ENCODE data around the gene RNF38. TPM values are rescaled to one million over a fixed set of nuclear protein-coding genes. Genes with fewer than 3 reads are reported as not detected.
"Not testable (repeated sequence)": the region's sequence is repeated elsewhere in the genome, so short reads cannot be mapped to it uniquely, and the experiment has no call there.

Gene RNF38
- total and polyA plus RNA-seq, 7 donors: 7.6 to 36.9 (median 18.7) TPM

DNA sequence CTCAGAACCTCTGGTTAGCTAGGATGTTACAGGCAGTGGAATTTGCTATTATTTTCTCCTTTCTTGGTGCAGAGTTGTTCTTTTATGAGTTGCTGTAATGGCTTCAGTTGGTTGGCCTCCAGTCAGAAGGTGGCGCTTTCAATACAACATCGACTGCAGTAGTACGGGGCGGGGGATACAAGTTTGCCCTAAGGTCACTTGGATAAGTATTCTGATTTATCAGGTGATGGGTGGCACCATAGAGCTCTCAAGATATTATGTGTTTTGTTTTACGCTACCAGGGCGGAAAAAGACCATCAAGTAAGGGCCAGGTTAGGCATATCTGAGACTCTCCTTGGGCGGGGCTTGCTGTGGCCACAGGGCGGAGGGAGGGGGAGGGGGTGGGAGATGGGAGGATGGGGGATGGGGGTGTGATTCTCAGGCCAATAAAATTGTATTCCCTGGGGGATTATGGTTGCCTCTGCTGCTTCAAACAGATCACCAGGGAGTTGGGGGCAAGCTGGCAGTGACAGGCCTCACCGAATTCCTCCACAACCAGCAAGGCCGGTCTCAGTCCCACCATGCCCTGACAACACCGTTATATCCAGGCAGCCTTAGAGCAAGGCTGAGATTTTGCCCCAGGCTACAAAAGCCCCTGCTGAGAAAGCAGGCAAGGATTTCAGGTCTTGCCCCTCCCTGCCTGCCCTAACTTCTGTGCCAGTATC, 15.9 kb upstream of the RNF38 start:
- 93 to 96% (median 95%) methylated on average over 11 of the region's 11 CpGs for WGBS, 3 donors
- Histone ChIP-seq H3K4me1 (no peaks in the 10 kb centered on the region), H3K9me3 (no peaks in the 10 kb centered on the region), H3K27ac (no peak overlapping the region), H3K36me3 (ENCODE audit: insufficient read depth in 1 of 2, low read depth in 1 of 2) (peaks cover 0 to 2% of the 10 kb centered on the region in 2 donors), H3K4me3 (no peak overlapping the region), H3K27me3 (ENCODE audit: insufficient read depth in 3 of 3, low read length in 2 of 3) (no peaks in the 10 kb centered on the region)
- no peak for DNase-seq
- ATAC-seq: no peak
- TF ChIP-seq CTCF (IDR thresholded peaks at IDR 0.05): no peak
- intact Hi-C loops (cut with DNase I): no loop called here

GRCh38 chr9:36411410-36411809, 11.3 kb upstream of the RNF38 start:
- H3K4me1 ChIP-seq; H3K4me3 ChIP-seq; H3K36me3 ChIP-seq (ENCODE audit: insufficient read depth in 1 of 2, low read depth in 1 of 2); ATAC-seq; H3K9me3 ChIP-seq; H3K27me3 ChIP-seq (ENCODE audit: insufficient read depth in 3 of 3, low read length in 2 of 3); H3K27ac ChIP-seq; DNase-seq: not testable (repeated sequence)
- intact Hi-C loops (cut with DNase I): loop anchor here in 1 of 2 donors (5.0 kb wide), 1 partner anchor 156 kb away; no protein-coding TSS in a partner anchor
- 94 to 98% (median 95%) methylated on average over 3 of the region's 3 CpGs for WGBS, 3 donors

DNA sequence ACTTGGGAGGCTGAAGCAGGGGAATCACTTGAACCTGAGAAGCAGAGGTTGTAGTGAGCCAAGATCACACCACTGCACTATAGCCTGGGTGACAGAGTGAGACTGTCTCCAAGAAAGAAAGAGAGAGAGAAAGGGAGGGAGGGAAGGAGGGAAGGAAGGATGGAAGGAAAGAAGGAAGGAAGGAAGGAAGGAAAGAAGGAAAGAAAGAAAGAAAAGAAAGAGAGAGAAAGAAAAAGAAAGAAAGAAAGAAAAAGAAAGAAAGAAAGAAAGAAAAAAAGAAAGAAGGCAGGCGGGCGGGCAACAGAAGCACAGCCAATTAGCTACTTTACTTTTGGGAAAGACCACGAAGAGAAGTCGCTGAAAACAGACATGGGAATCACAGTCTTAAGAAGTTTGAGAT, 9.0 kb upstream of the RNF38 start:
- intact Hi-C loops (cut with DNase I): loop anchor here (5.0 kb wide), 3 partner anchors 38 to 148 kb away; no protein-coding TSS in a partner anchor
- not testable (repeated sequence) for H3K27ac ChIP-seq; DNase-seq; H3K36me3 ChIP-seq (ENCODE audit: insufficient read depth in 1 of 2, low read depth in 1 of 2); H3K27me3 ChIP-seq (ENCODE audit: insufficient read depth in 3 of 3, low read length in 2 of 3); H3K4me3 ChIP-seq; H3K4me1 ChIP-seq; ATAC-seq; H3K9me3 ChIP-seq
- WGBS, 3 donors: 94 to 97% (median 94%) methylated on average over 4 of the region's 4 CpGs

DNA sequence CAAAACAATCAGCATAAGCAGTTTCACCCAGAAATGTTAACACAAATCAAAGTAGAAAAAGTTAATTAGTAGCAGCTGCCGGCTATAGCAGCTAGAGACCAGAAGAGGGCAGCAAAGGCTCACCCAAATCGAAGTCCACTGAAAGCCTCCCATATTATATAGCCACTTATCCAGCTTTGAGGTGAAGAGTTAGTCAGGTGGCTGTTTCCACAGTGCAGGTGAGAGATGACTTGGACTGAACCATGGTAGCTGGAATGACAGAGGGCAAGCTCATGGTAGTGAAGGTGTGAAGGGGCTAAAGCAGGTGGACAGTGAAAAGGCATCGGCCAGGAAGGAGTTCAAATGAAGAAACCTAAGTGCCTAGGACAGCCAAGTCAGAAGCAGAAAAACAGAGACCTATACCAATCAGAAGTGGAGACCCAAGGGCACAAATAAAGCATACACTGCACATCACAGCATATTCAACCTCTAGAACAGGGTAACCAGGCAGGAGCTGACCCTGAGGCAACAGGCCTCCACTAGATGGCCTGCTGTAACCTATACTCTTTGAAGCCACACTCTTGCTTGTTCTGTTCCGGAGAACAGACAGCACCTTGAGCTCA, 7.2 kb upstream of the RNF38 start:
- no peaks in the 10 kb centered on the region for H3K9me3 ChIP-seq
- 33 to 34% (median 34%) methylated on average over 4 of the region's 4 CpGs for WGBS, 3 donors
- peak in 1 of 2 donors; percentile 18 for DNase-seq

DNA sequence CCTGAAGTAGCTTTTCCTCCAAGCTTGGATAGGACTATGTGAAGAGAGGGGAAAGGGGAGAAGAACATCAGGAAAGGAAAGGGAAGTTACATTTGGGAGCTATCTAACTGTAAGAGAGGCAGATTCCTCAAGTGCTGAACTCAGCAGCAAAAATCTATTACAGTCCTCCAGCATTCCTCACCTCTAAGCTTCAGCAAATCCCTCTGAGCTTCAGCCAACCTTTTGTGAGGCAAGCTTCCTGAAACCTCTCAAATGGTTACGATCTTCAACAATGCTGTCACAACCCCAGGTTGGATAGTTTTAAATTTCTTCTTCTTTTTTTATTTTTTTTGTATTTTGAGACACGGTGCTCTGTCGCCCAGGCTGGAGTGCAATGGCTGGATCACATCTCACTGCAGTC, 2.5 kb upstream of the RNF38 start:
- Histone ChIP-seq H3K9me3 (no peaks in the 10 kb centered on the region), H3K4me3 (no peak overlapping the region), H3K27me3 (ENCODE audit: insufficient read depth in 3 of 3, low read length in 2 of 3) (no peaks in the 10 kb centered on the region), H3K27ac (no peak overlapping the region), H3K36me3 (ENCODE audit: insufficient read depth in 1 of 2, low read depth in 1 of 2) (no peaks in the 10 kb centered on the region), H3K4me1 (peaks cover 38% of the 10 kb centered on the region)
- intact Hi-C loops (cut with DNase I): no loop called here
- TF ChIP-seq CTCF (IDR thresholded peaks at IDR 0.05): no peak
- no peak for DNase-seq
- no peak for ATAC-seq
- WGBS, 3 donors: 17 to 36% (median 34%) methylated on average over 3 of the region's 3 CpGs

More for the DNA sequence above, 7.2 kb upstream of the RNF38 start:
- intact Hi-C loops (cut with DNase I): loop anchor here (1.0 to 5.0 kb wide), 5 partner anchors 40 to 150 kb away; no protein-coding TSS in a partner anchor
- H3K27ac ChIP-seq: no peak overlapping the region
- peak; percentile 94 for TF ChIP-seq CTCF (IDR thresholded peaks at IDR 0.05)
- ATAC-seq: peak; percentile 84 to 92 (median 87)
- no peak overlapping the region for H3K4me3 ChIP-seq
- no peaks in the 10 kb centered on the region for H3K36me3 ChIP-seq (ENCODE audit: insufficient read depth in 1 of 2, low read depth in 1 of 2)
- peaks cover 6% of the 10 kb centered on the region for H3K4me1 ChIP-seq
- no peaks in the 10 kb centered on the region for H3K27me3 ChIP-seq (ENCODE audit: insufficient read depth in 3 of 3, low read length in 2 of 3)

Data from psoas muscle (tissue), 8 donors.